Right lobe of liver (tissue), 6 donors: ENCODE data around the gene COG8. TPM values are rescaled to one million over a fixed set of nuclear protein-coding genes. Genes with fewer than 3 reads are reported as not detected.

Experiments
- ATAC-seq, 4 donors: fragments of 200-7000 bp; cut with Tn5 transposase; one replicate each; pipeline ENCODE4 v1.9.1; 2020; ENCODE audit warnings: mild to moderate bottlenecking in 4 of 4, moderate library complexity in 4 of 4
- DNase-seq, 3 donors: peaks; one replicate each; pipeline ENCODE4 v3.0.0-alpha.2; 2020
- H3K27ac ChIP-seq, 3 donors: fragments of 200-600 bp; one replicate each; pipeline ENCODE4 v1.8.0; 2022
- H3K27me3 ChIP-seq, 2 donors: fragments of 200-600 bp; one replicate each; pipeline ENCODE4 v1.8.0; 2022
- H3K36me3 ChIP-seq, 4 donors: fragments of 200-600 bp; sonication (generic) in 1 of 4; one replicate each; pipeline versions ENCODE4 v1.5.1 to v1.8.0; 2017 to 2022; ENCODE audit warnings: control low read depth in 1 of 4
- H3K4me1 ChIP-seq, 4 donors: fragments of 200-600 bp; sonication (generic) in 1 of 4; one replicate each; pipeline versions ENCODE4 v1.5.1 to v1.8.0; 2017 to 2022; ENCODE audit warnings: control low read depth in 1 of 4
- H3K4me3 ChIP-seq, 3 donors: fragments of 200-600 bp; one replicate each; pipeline ENCODE4 v1.8.0; 2022
- H3K9me3 ChIP-seq, 4 donors: fragments of 200-600 bp; sonication (generic) in 1 of 4; one replicate each; pipeline versions ENCODE4 v1.5.1 to v1.8.0; 2017 to 2022; ENCODE audit warnings: control low read depth in 1 of 4
- CTCF ChIP-seq, 4 donors: fragments of 200-600 bp in 3 of 4; fragments of 450-650 bp in 1 of 4; IDR thresholded peaks; one replicate each; pipeline versions ENCODE4 v1.5.1 to v1.8.0; 2016 to 2022; ENCODE audit warnings: antibody characterized with exemption in 4 of 4, mild to moderate bottlenecking in 2 of 4
- POLR2A ChIP-seq: fragments of 450-650 bp; IDR thresholded peaks from one replicate; pipeline ENCODE4 v1.6.1; 2017; ENCODE audit warnings: antibody characterized with exemption, mild to moderate bottlenecking
- WGBS: methylation state at CpG from one replicate; pipeline ENCODE4 v1.1.6; 2018; ENCODE audit warnings: low coverage, low lambda C conversion rate; ENCODE audit not compliant: insufficient coverage; ENCODE audit errors: missing lambda C conversion rate; 5-methylcytosine and 5-hydroxymethylcytosine counted together
- intact Hi-C, 2 donors: fragments of 100-400 bp; cut with DNase I; formaldehyde crosslinking; loops; one replicate each; pipeline versions ENCODE4 v1.11.2 to v1.14.1; 2022
- total RNA-seq, 6 experiments: library from RNA; depleted of rRNA in 2 of 6; stranded (reverse); fragments of >200 nt in 2 of 6; fragmentation: NEBNext Ultra II Directional in 3 of 6; extraction: Animal tissue kit (Norgen Biotek cat#: 25700) in 3 of 6; gene quantifications; one replicate each; pipeline versions ENCODE4 v1.1.0 to v1.2.4, GENCODE V29; 2016 to 2023
- donor health status: DM: no; HTN: yes; CAD: no.
- donor health status: DM: no; HTN: no; CAD: no.
- donor health status: DM: no; HTN: no; CAD: no.
- donor health status: DM: no; HTN: yes; CAD: no.
- donor health status: DM: no; HTN: yes; CAD: no.

The COG8 gene
- total RNA-seq, 6 experiments from 2014 or later: 16.0 to 35.5 (median 25.3) TPM

- no peak for TF ChIP-seq CTCF (IDR thresholded peaks at IDR 0.05)
- TF ChIP-seq POLR2A: no peak
- intact Hi-C loops: no loop called here
- WGBS: 91% methylated on average over 4 of the region's 9 CpGs
Observed at GRCh38 chr16:69334696-69335095, 4.7 kb downstream of the COG8 start.

DNA sequence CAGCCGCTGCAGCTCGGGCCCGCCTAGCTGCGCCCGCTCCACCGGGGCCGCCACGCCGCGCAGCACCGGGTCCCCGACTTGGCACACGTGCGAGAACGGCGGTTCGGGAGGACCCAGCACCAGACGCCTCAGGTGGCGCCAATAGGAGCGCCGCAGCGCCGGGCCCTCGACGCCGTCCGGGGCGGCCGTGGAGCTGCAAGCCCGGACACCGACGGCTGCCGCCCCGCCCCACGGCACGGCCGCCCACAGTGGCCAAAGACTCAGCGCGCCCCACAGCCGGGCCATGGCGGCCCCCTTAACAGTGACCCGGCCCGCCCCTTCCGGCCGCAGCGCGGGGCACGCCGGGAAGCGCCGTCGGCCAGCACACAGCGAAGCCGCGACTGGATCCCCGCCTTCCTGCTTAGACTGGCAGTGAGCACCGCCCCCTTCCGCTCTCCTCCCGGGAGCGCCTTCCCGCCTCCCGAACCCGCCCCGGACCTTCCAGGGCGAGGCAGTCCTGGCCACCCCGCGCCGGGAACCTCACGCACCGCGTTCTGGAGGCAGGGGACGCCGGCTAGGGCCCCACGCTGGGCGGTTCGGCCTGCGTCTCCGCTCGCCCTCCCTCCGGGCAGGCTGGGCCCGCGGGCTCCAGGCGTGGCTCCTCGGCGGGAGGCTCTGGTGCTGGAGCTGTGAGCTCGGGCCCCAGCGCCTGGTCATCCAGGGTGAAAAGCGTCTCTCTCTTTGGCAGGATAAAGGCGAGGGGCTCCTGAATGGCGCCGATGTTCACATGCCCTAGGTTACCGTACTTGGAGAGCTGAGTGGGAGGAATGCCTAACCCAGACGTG lies 8.9 kb downstream of the COG8 start, which contains the start of gene PDF:
Gene PDF, minus strand, starts transcription at position 303 of the 824 bp plus-strand sequence. Its CDS starts 18 bp downstream, at position 285.
- H3K36me3 ChIP-seq: peaks cover 0 to 44% (median 10%) of the 10 kb centered on the region in 4 donors
- WGBS: 0% methylated on average over 5 of the region's 93 CpGs
- TF ChIP-seq POLR2A (peak; percentile 88), CTCF (IDR thresholded peaks at IDR 0.05) (peak in 2 of 4 donors; percentile 19 to 32)
- H3K27me3 ChIP-seq: no peaks in the 10 kb centered on the region
- intact Hi-C loops: no loop called here
- DNase-seq: peak; percentile 97
- peaks cover 3 to 41% (median 20%) of the 10 kb centered on the region in 4 donors for H3K4me1 ChIP-seq
- H3K9me3 ChIP-seq: no peaks in the 10 kb centered on the region
- H3K27ac ChIP-seq: peak within 1 kb of the TSS; percentile 60 to 95 (median 81)
- peak within 1 kb of the TSS; percentile 89 to 99 (median 95) for H3K4me3 ChIP-seq
- ATAC-seq: peak; percentile 86 to 95 (median 88)

More at GRCh38 chr16:69334696-69335095, 4.7 kb downstream of the COG8 start:
- peaks cover 0 to 16% (median 4%) of the 10 kb centered on the region in 4 donors for H3K4me1 ChIP-seq
- DNase-seq: no peak
- no peak overlapping the region for H3K27ac ChIP-seq
- H3K27me3 ChIP-seq: no peaks in the 10 kb centered on the region
- H3K4me3 ChIP-seq: no peak overlapping the region
- no peak for ATAC-seq
- H3K36me3 ChIP-seq: peaks cover 0 to 51% (median 15%) of the 10 kb centered on the region in 4 donors
- no peaks in the 10 kb centered on the region for H3K9me3 ChIP-seq

DNA sequence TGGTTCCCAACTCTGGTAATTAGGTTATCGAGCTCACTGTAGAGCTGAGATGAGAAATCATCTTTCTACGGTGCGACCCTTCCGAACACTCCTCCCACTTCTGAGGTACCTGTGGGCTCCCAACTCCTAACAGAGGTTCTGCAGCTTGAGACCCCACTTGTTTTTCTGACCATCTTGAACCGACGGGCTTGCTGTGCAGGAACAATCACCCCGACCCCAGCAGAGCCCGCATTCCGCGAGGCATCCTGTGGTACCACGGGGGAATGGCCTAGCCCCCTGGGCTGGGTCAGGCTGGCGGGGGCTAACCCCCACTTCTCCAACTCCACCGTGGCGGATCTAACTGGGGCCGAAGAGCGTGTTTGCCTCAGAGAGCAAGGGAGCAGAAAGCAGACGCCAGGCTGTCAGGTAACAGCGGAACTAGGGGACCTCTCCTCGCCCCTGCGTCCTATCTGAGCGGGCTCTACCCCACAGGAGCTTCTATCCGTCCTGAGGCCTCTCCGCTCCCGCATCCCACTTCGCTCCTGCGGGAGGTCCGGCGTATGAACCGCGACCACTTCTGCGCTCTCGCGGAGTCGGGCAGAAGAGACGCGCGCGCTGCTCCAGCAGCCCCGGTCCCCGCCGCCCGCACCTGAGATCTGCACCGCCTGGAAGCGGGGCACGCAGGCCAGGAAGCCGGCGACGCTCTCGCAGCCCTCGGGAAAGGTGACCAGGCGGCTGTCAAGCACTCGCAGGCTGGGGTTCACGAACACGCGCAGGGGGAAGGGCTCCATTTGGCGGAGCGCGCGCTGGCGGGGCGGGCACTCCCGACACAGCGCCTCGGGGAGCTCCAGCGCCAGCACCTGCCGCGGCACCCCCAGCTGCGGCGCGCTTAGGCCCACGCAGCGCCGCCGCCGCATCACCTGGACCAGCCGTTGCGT lies 9.7 kb downstream of the COG8 start:
- Histone ChIP-seq H3K27ac (peak overlapping the region; percentile 60 to 95 (median 81)), H3K4me1 (peaks cover 3 to 50% (median 24%) of the 10 kb centered on the region in 4 donors), H3K4me3 (peak overlapping the region; percentile 89 to 99 (median 95)), H3K27me3 (no peaks in the 10 kb centered on the region), H3K9me3 (no peaks in the 10 kb centered on the region), H3K36me3 (peaks cover 0 to 42% (median 7%) of the 10 kb centered on the region in 4 donors)
- DNase-seq: peak; percentile 58 to 75 (median 65)
- no peak for TF ChIP-seq CTCF (IDR thresholded peaks at IDR 0.05)
- TF ChIP-seq POLR2A: no peak
- WGBS: 20% methylated on average over 18 of the region's 77 CpGs
- peak; percentile 11 to 51 (median 38) for ATAC-seq
- intact Hi-C loops: no loop called here

GRCh38 chr16:69328854-69329316 lies 10.5 kb downstream of the COG8 start:
- H3K36me3 ChIP-seq: peaks cover 0 to 35% (median 4%) of the 10 kb centered on the region in 4 donors
- H3K27ac ChIP-seq: peak overlapping the region in 2 of 3 donors; percentile 81 to 95
- WGBS: 38% methylated on average over 5 of the region's 10 CpGs

More at GRCh38 chr16:69328854-69329316, 10.5 kb downstream of the COG8 start:
- intact Hi-C loops: no loop called here
- ATAC-seq: no peak
- no peaks in the 10 kb centered on the region for H3K27me3 ChIP-seq
- peaks cover 3 to 57% (median 28%) of the 10 kb centered on the region in 4 donors for H3K4me1 ChIP-seq
- H3K9me3 ChIP-seq: no peaks in the 10 kb centered on the region
- TF ChIP-seq POLR2A (no peak), CTCF (IDR thresholded peaks at IDR 0.05) (no peak)
- peak overlapping the region; percentile 89 to 99 (median 95) for H3K4me3 ChIP-seq
- peak in 1 of 3 donors; percentile 45 for DNase-seq
